PC-9 (cell line): Measurements from ENCODE around the gene ITGB8. TPM values are rescaled to one million over a fixed set of nuclear protein-coding genes. Genes with fewer than 3 reads are reported as not detected.

Experiments used
- BruUV-seq: library from RNA; stranded (reverse); fragments of 400-500 nt; replicated peaks from 2 replicates; lab custom pipeline; 2021; lab: Mats Ljungman, UMichigan
- CTCF ChIA-PET: fragments of 300-600 bp; sonication (Branson Sonifier 250); formaldehyde crosslinking; loops from one replicate; lab custom pipeline; 2022; ENCODE audit warnings: antibody characterized with exemption; lab: Charles Lee
- POLR2A ChIA-PET: fragments of 300-600 bp; sonication (Branson Sonifier 250); formaldehyde crosslinking; loops from one replicate; lab custom pipeline; 2022; ENCODE audit warnings: antibody characterized with exemption; ENCODE audit not compliant: unreplicated experiment; lab: Charles Lee
- DNase-seq, 2 experiments: peaks; one replicate each; pipeline versions ENCODE4 v3.0.0 to v3.0.0-alpha.2; 2015 to 2022; ENCODE audit warnings: mixed read lengths in 1 of 2
- H2AFZ ChIP-seq: fragments of 200-600 bp; sonication (generic); 2 replicates; pipeline ENCODE4 v1.8.1; 2017; ENCODE audit warnings: antibody characterized with exemption
- H3F3A ChIP-seq: fragments of 200-600 bp; sonication (generic); 2 replicates; pipeline ENCODE4 v1.8.1; 2017; ENCODE audit warnings: antibody characterized with exemption, mild to moderate bottlenecking, low read depth; ENCODE audit not compliant: insufficient read depth
- H3K27ac ChIP-seq: fragments of 200-600 bp; sonication (generic); 2 replicates; pipeline ENCODE4 v1.6.1; 2016; ENCODE audit warnings: mixed run types
- H3K27me3 ChIP-seq: fragments of 200-600 bp; sonication (generic); 2 replicates; pipeline ENCODE4 v1.6.1; 2016; ENCODE audit warnings: low read depth, mixed run types; ENCODE audit not compliant: insufficient read depth
- H3K36me3 ChIP-seq: fragments of 200-600 bp; sonication (generic); 2 replicates; pipeline ENCODE4 v1.6.1; 2016; ENCODE audit warnings: low read depth, mixed run types
- H3K4me1 ChIP-seq: fragments of 200-600 bp; sonication (generic); replicated peaks from 2 replicates; pipeline ENCODE4 v1.6.1; 2016; ENCODE audit warnings: mixed run types; ENCODE audit not compliant: insufficient read depth
- H3K4me2 ChIP-seq: fragments of 200-600 bp; sonication (generic); 2 replicates; pipeline ENCODE4 v1.6.1; 2017; ENCODE audit warnings: mixed run types
- H3K4me3 ChIP-seq: fragments of 200-600 bp; sonication (generic); 2 replicates; pipeline ENCODE4 v1.6.1; 2016; ENCODE audit warnings: mixed run types
- H3K79me2 ChIP-seq: fragments of 200-600 bp; sonication (generic); 2 replicates; pipeline ENCODE4 v1.6.1; 2017; ENCODE audit warnings: low read depth, mixed run types
- H3K9me2 ChIP-seq: fragments of 200-600 bp; sonication (generic); 2 replicates; pipeline ENCODE4 v1.8.1; 2017; ENCODE audit warnings: mild to moderate bottlenecking; ENCODE audit not compliant: insufficient read depth
- H3K9me3 ChIP-seq: fragments of 200-600 bp; sonication (generic); 2 replicates; pipeline ENCODE4 v1.8.1; 2016; ENCODE audit warnings: low read depth; ENCODE audit not compliant: insufficient read depth
- H4K20me1 ChIP-seq: fragments of 200-600 bp; sonication (generic); 2 replicates; pipeline ENCODE4 v1.8.1; 2017; ENCODE audit not compliant: insufficient read depth
- CTCF ChIP-seq: fragments of 200-600 bp; sonication (generic); conservative IDR thresholded peaks from 2 replicates; pipeline ENCODE4 v1.6.1; 2017; ENCODE audit warnings: mixed run types, antibody characterized with exemption, mild to moderate bottlenecking, moderate library complexity
- EZH2 ChIP-seq: fragments of 200-600 bp; sonication (generic); IDR thresholded peaks from 2 replicates; pipeline ENCODE4 v1.8.0; 2017; ENCODE audit warnings: antibody characterized with exemption, low read depth
- intact Hi-C: fragments of 100-400 bp; cut with micrococcal nuclease; formaldehyde crosslinking; loops from one replicate; pipeline ENCODE4 v1.10.0; 2022; ENCODE audit not compliant: unreplicated experiment
- total RNA-seq: library from RNA; stranded (reverse); gene quantifications from 2 replicates; pipeline ENCODE4 v1.2.3, GENCODE V29; 2021

ITGB8 gene
- total RNA-seq, 1 experiment from 2014 or later = 20.1 TPM

GRCh38 chr7:20320322-20320721 lies 10.4 kb upstream of the ITGB8 start:
- Histone ChIP-seq H3K27ac (no peak overlapping the region), H3K9me2 (no peaks in the 10 kb centered on the region), H3K4me2 (no peak overlapping the region), H3K9me3 (no peaks in the 10 kb centered on the region), H3K4me3 (no peak overlapping the region), H3K27me3 (no peaks in the 10 kb centered on the region), H3F3A (no peaks in the 10 kb centered on the region), H4K20me1 (no peaks in the 10 kb centered on the region), H3K36me3 (no peaks in the 10 kb centered on the region), H3K4me1 (no peaks in the 10 kb centered on the region), H3K79me2 (no peaks in the 10 kb centered on the region), H2AFZ (no peak overlapping the region)
- POLR2A ChIA-PET = no interaction called here
- BruUV-seq = no TSS peak
- intact Hi-C loops = no loop called here
- TF ChIP-seq EZH2 (no peak), CTCF (no peak)
- CTCF ChIA-PET = no interaction called here
- no peak for DNase-seq

- no peaks in the 10 kb centered on the region for H3F3A ChIP-seq
- no peaks in the 10 kb centered on the region for H3K79me2 ChIP-seq
- ChIA-PET POLR2A (no interaction called here), CTCF (no interaction called here)
- H3K4me1 ChIP-seq = no peaks in the 10 kb centered on the region
- no peaks in the 10 kb centered on the region for H4K20me1 ChIP-seq
- no peak overlapping the region for H3K4me2 ChIP-seq
- no peaks in the 10 kb centered on the region for H3K27me3 ChIP-seq
- no peak overlapping the region for H3K4me3 ChIP-seq
- H3K9me3 ChIP-seq = no peaks in the 10 kb centered on the region
- no peak for DNase-seq
- no peaks in the 10 kb centered on the region for H3K9me2 ChIP-seq
- no peak overlapping the region for H3K27ac ChIP-seq
- intact Hi-C loops = no loop called here
- TF ChIP-seq CTCF = no peak
- TF ChIP-seq EZH2 = no peak
- no TSS peak for BruUV-seq
- no peaks in the 10 kb centered on the region for H3K36me3 ChIP-seq
- no peak overlapping the region for H2AFZ ChIP-seq
Measured at GRCh38 chr7:20320786-20321185, 9.9 kb upstream of the ITGB8 start.

- TF ChIP-seq EZH2 (no peak), CTCF (no peak)
- no peak overlapping the region for H3K4me2 ChIP-seq
- peaks cover 5% of the 10 kb centered on the region for H3F3A ChIP-seq
- intact Hi-C loops = no loop called here
- H3K79me2 ChIP-seq = no peaks in the 10 kb centered on the region
- H3K27ac ChIP-seq = no peak overlapping the region
- H2AFZ ChIP-seq = no peak overlapping the region
- no peaks in the 10 kb centered on the region for H3K9me3 ChIP-seq
- no peaks in the 10 kb centered on the region for H3K9me2 ChIP-seq
- H3K27me3 ChIP-seq = no peaks in the 10 kb centered on the region
- DNase-seq = no peak
- ChIA-PET CTCF (no interaction called here), POLR2A (no interaction called here)
- BruUV-seq = no TSS peak
- H3K4me3 ChIP-seq = no peak overlapping the region
- H3K4me1 ChIP-seq = peaks cover 20% of the 10 kb centered on the region
- no peaks in the 10 kb centered on the region for H4K20me1 ChIP-seq
- H3K36me3 ChIP-seq = no peaks in the 10 kb centered on the region
Measured at GRCh38 chr7:20323595-20323994, 7.1 kb upstream of the ITGB8 start.
